WI38 (cell line): Measurements from ENCODE around the gene SSH3.
A peak's percentile ranks its signal among the peaks of the same experiment; 100 is the strongest.

Experiments
- H3K4me3 ChIP-seq: 2 replicates; pipeline ENCODE4 v1.5.1; 2011; ENCODE audit warnings: low read depth, mild to moderate bottlenecking, control low read depth, low read length
- CTCF ChIP-seq: IDR thresholded peaks from 2 replicates; pipeline ENCODE4 v1.5.1; 2012; ENCODE audit warnings: low read depth, mild to moderate bottlenecking, control low read depth, low read length

Gene SSH3

GRCh38 chr11:67337257-67337656 is 33.9 kb downstream of the SSH3 start:
- no peak overlapping the region for H3K4me3 ChIP-seq
- TF ChIP-seq CTCF = no peak

GRCh38 chr11:67344264-67344663 is 40.9 kb downstream of the SSH3 start:
- TF ChIP-seq CTCF = no peak
- H3K4me3 ChIP-seq = no peak overlapping the region

- H3K4me3 ChIP-seq = no peak overlapping the region
- no peak for TF ChIP-seq CTCF
Measured at GRCh38 chr11:67345247-67345919, 42.1 kb downstream of the SSH3 start.

- no peak overlapping the region for H3K4me3 ChIP-seq
Measured at GRCh38 chr11:67345920-67346819, 42.8 kb downstream of the SSH3 start.

GRCh38 chr11:67347964-67348749 is 44.8 kb downstream of the SSH3 start:
- H3K4me3 ChIP-seq = no peak overlapping the region
- no peak for TF ChIP-seq CTCF

More at GRCh38 chr11:67345920-67346819, 42.8 kb downstream of the SSH3 start:
- peak; percentile 76 for TF ChIP-seq CTCF

- no peak overlapping the region for H3K4me3 ChIP-seq
- TF ChIP-seq CTCF = no peak
Measured at GRCh38 chr11:67349036-67349435, 45.7 kb downstream of the SSH3 start.
